Colonic mucosa (tissue), 4 donors: ENCODE measurements around the gene ADD2. TPM values are rescaled to one million over a fixed set of nuclear protein-coding genes. Genes with fewer than 3 reads are reported as not detected.
"Not testable (repeated sequence)": the region's sequence is repeated elsewhere in the genome, so short reads cannot be mapped to it uniquely, and the experiment has no call there.

Experiments used
- DNase-seq: peaks from one replicate; pipeline ENCODE4 v3.0.0-alpha.2; 2020
- H3K27ac ChIP-seq: fragments of 200-600 bp; one replicate; pipeline ENCODE4 v1.8.0; 2021
- H3K27me3 ChIP-seq: fragments of 200-600 bp; one replicate; pipeline ENCODE4 v1.8.0; 2021
- H3K36me3 ChIP-seq: fragments of 200-600 bp; one replicate; pipeline ENCODE4 v1.8.0; 2021
- H3K4me1 ChIP-seq: fragments of 200-600 bp; one replicate; pipeline ENCODE4 v1.8.0; 2021; ENCODE audit warnings: mild to moderate bottlenecking
- H3K4me3 ChIP-seq: fragments of 200-600 bp; one replicate; pipeline ENCODE4 v1.8.0; 2021
- H3K9ac ChIP-seq, 2 donors: one replicate each; pipeline ENCODE4 v1.7.0; 2013; ENCODE audit warnings: control low read depth in 2 of 2, low read depth in 2 of 2, low read length in 2 of 2
- H3K9me3 ChIP-seq: fragments of 200-600 bp; one replicate; pipeline ENCODE4 v1.8.0; 2021
- CTCF ChIP-seq: fragments of 200-600 bp; IDR thresholded peaks from one replicate; pipeline ENCODE4 v1.8.0; 2022; ENCODE audit warnings: antibody characterized with exemption, mild to moderate bottlenecking
- intact Hi-C: fragments of 100-400 bp; cut with DNase I; formaldehyde crosslinking; loops from one replicate; pipeline ENCODE4 v1.14.1; 2022
- total RNA-seq, 2 donors: library from RNA; stranded (reverse); fragmentation: NEBNext Ultra II Directional in 1 of 2; extraction: Animal tissue kit (Norgen Biotek cat#: 25700) in 1 of 2; gene quantifications; one replicate each; pipeline ENCODE4 v1.2.1, GENCODE V29; 2021
- donor health status: healthy.
- donor health status: DM: no; HTN: no; CAD: no.
- donor health status: DM: no; HTN: no; CAD: no.

Gene ADD2
- total RNA-seq, 2 donors from 2014 or later: 0.79 to 1.1 TPM

GRCh38 chr2:70656421-70657010 is 111.5 kb downstream of the ADD2 start:
- no peak for TF ChIP-seq CTCF
- Histone ChIP-seq H3K4me1 (no peaks in the 10 kb centered on the region), H3K36me3 (no peaks in the 10 kb centered on the region), H3K27me3 (no peaks in the 10 kb centered on the region), H3K9ac (no peak overlapping the region), H3K4me3 (no peak overlapping the region), H3K9me3 (no peaks in the 10 kb centered on the region), H3K27ac (no peak overlapping the region)
- intact Hi-C loops: no loop called here
- DNase-seq: no peak

DNA sequence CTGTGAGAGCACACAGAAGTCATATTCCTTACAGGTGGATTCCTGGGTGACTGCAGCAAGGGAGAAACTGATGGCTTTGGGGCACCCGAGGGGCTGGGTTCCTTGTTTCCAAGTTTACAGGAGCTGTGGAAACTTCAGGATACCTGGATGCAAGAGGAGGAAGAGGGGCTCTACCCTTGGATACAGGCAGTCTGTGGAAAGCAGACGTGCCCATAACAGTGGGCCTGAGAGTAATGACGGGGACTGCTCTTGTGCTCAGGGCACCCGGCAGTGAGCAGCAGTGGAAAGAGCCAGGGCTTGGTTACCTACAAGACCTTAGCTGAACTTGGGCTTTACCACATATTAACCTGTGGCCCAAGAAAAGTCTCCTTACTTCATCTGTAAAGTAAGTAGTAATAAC is 112.2 kb downstream of the ADD2 start:
- H3K27me3 ChIP-seq: no peaks in the 10 kb centered on the region
- TF ChIP-seq CTCF: no peak
- no peak overlapping the region for H3K9ac ChIP-seq
- H3K4me3 ChIP-seq: no peak overlapping the region
- H3K36me3 ChIP-seq: no peaks in the 10 kb centered on the region
- no peaks in the 10 kb centered on the region for H3K4me1 ChIP-seq
- H3K27ac ChIP-seq: no peak overlapping the region
- H3K9me3 ChIP-seq: no peaks in the 10 kb centered on the region
- DNase-seq: no peak
- intact Hi-C loops: no loop called here

DNA sequence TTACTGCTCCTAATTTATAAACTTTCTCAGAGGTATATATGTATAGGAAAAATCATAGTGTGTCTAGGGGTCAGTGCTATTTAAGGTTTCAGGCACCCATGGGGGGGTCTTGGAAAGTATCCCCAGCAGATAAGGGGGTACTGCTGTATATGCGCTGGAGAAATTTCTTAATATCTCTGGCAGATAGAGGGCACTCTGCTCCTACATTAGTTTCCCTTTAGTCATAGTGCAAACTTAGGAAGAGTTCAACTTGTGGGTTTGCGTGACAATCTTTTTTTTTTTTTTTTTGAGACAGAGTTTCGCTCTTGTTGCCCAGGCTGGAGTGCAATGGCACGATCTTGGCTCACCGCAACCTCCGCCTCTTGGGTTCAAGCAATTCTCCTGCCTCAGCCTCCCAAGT is 112.8 kb downstream of the ADD2 start:
- DNase-seq, H3K4me3 ChIP-seq, intact Hi-C loops, H3K27me3 ChIP-seq, H3K27ac ChIP-seq, H3K9ac ChIP-seq, H3K4me1 ChIP-seq, H3K9me3 ChIP-seq, H3K36me3 ChIP-seq: not testable (repeated sequence)

GRCh38 chr2:70651727-70652126 is 116.3 kb downstream of the ADD2 start:
- TF ChIP-seq CTCF: no peak
- Histone ChIP-seq H3K27me3 (no peaks in the 10 kb centered on the region), H3K9me3 (no peaks in the 10 kb centered on the region), H3K36me3 (no peaks in the 10 kb centered on the region), H3K4me3 (no peak overlapping the region), H3K27ac (no peak overlapping the region), H3K9ac (no peak overlapping the region), H3K4me1 (no peaks in the 10 kb centered on the region)
- intact Hi-C loops: no loop called here
- DNase-seq: no peak

DNA sequence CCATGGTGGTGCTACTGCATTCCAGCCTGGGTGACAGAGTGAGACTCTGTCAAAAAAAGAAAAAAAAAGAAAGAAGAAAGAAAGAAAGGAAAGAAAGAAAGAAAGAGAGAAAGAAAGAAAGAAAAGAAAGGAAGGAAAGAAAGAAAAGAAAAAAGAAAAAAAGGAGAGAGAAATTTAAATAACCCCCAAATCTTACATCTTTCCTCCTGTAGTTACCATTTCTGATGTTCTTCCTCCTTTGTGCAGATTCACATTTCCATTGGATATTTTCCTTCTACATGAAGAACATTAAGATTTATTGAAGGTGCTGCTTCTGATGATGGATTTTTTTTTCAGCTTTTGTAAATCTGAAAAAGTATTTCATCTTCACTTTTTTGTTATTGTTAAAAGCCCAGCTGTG is 117.0 kb downstream of the ADD2 start:
- Histone ChIP-seq H3K4me1 (no peaks in the 10 kb centered on the region), H3K36me3 (no peaks in the 10 kb centered on the region), H3K27me3 (no peaks in the 10 kb centered on the region), H3K9me3 (no peaks in the 10 kb centered on the region), H3K9ac (no peak overlapping the region), H3K27ac (no peak overlapping the region), H3K4me3 (no peak overlapping the region)
- intact Hi-C loops: no loop called here
- no peak for TF ChIP-seq CTCF
- no peak for DNase-seq

DNA sequence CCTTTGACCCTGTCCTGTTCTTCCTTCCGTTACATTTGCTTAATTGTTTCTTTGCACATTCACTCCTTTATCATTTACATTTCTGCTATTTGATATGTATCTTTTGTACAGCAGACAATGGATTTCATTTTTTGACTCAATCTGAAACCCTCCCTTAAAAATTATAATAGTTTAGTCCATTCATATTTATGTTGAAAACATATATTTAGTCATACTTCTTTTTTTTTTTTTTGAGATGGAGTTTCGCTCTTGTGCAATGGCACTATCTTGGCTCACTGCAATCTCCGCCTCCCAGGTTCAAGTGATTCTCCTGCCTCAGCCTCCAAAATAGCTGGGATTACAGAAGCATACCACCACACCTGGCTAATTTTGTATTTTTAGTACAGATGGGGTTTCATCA is 119.0 kb downstream of the ADD2 start:
- no peak overlapping the region for H3K4me3 ChIP-seq
- H3K36me3 ChIP-seq: no peaks in the 10 kb centered on the region
- no peak overlapping the region for H3K9ac ChIP-seq
- no peak for DNase-seq
- intact Hi-C loops: loop anchor here (5.0 kb wide), 2 partner anchors 307 to 347 kb away; partner anchors contain the start of gene FAM136A
- no peak for TF ChIP-seq CTCF
- no peaks in the 10 kb centered on the region for H3K27me3 ChIP-seq
- H3K27ac ChIP-seq: no peak overlapping the region
- no peaks in the 10 kb centered on the region for H3K4me1 ChIP-seq
- H3K9me3 ChIP-seq: no peaks in the 10 kb centered on the region
